Upper lobe of left lung (tissue), 4 donors: ENCODE measurements around the gene HMGCS1.

ENCODE experiments used
- CTCF ChIP-seq, 6 experiments: fragments of 450-650 bp in 4 of 6; fragments of 200-600 bp in 2 of 6; sonication (generic) in 2 of 6; IDR thresholded peaks; one replicate each; pipeline ENCODE4 v1.5.1; 2016 to 2019; ENCODE audit warnings: antibody characterized with exemption in 6 of 6
- POLR2A ChIP-seq, 4 donors: fragments of 450-650 bp; IDR thresholded peaks; one replicate each; pipeline ENCODE4 v1.5.1; 2016 to 2017; ENCODE audit warnings: antibody characterized with exemption in 4 of 4, mild to moderate bottlenecking in 2 of 4
- POLR2AphosphoS5 ChIP-seq, 2 donors: sonication (generic); formaldehyde crosslinking; IDR thresholded peaks; one replicate each; pipeline ENCODE4 v1.5.1; 2017; ENCODE audit warnings: antibody characterized with exemption in 2 of 2

DNA sequence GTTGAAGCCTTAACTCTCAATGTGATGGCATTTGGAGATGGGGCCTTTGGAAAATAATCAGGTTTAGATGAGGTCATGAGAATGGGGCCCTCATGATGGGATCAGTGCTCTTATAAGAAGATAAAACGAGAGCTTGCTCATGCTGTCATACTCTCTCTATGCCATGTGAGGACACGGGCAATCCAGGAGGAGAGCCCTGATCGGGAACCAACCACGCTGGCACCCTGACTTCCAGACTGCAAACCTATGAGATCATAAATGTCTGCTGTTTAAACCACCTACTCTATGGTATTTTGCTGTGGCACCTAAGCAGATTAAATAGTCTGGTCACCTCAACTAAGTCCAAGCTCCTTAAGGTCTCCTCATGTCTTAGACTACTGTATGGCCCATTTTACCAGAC lies 10.0 kb downstream of the HMGCS1 start:
- TF ChIP-seq POLR2A (IDR thresholded peaks at IDR 0.05): no peak
- no peak for TF ChIP-seq POLR2AphosphoS5 (IDR thresholded peaks at IDR 0.05)
- TF ChIP-seq CTCF (IDR thresholded peaks at IDR 0.05): no peak
